Activated CD8-positive, alpha-beta memory T cell treated with anti-CD3 and anti-CD28 coated beads for 48 hours (primary cell): ENCODE measurements around the gene IMPDH2.

ENCODE experiments used
- DNase-seq, 3 experiments: peaks; one replicate each; pipeline ENCODE4 v3.0.0-alpha.2; 2020; ENCODE audit warnings: low read depth in 2 of 3, low spot score in 2 of 3

Gene IMPDH2

GRCh38 chr3:48984663-48985062 is 44.5 kb downstream of the IMPDH2 start:
- DNase-seq = no peak

GRCh38 chr3:48983096-48983495 is 46.1 kb downstream of the IMPDH2 start:
- no peak for DNase-seq

- no peak for DNase-seq
These were observed 46.5 kb downstream of the IMPDH2 start for GRCh38 chr3:48982686-48983085.

GRCh38 chr3:48982016-48982415 is 47.2 kb downstream of the IMPDH2 start:
- DNase-seq = no peak

DNA sequence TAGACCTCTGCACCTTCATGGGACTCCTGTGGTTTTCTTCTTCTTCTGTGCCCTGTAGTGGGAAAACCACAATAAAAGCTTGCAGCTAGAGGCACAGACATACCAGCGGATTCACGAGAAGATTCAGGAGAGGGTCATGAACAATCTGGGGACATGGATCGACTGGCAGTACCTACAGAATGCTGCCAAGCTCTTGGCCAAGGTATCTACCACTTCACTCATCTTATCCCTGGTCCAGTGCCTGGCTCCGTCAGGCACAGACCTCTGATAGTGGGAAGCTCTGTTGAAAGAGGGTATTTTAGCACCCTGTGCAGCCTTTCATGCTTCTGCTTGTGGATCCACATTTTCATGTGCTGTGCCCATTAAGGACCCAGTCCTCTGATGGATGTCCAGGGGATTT is 48.9 kb downstream of the IMPDH2 start:
- DNase-seq = no peak

DNA sequence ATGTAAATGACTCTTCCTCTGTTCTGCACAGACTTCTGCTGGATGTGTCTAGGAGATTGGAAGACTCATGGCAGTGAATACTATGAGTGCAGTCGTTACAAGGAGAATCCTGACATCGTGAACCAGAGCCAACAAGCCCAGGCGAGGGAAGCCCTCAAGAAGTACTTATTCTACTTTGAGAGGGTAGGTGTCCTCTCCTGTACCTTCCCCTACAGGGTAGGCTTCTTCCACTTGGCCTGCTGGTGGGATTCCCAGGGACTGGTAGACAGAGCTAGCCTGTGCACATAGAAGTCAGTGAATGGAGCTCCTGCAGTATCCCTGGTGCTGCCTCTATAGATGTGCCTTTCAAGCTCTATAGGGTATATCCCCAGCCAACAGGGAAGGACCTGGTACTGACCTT is 49.7 kb downstream of the IMPDH2 start:
- DNase-seq = no peak
